GM12873 (cell line): ENCODE measurements around the gene MIER1.

ENCODE experiments used
- CTCF ChIP-seq: IDR thresholded peaks from 2 replicates; pipeline ENCODE4 v1.5.1; 2012; ENCODE audit warnings: low read depth, mild to moderate bottlenecking, moderate library complexity, low read length, control low read depth; ENCODE audit not compliant: insufficient read depth; ENCODE audit errors: missing control alignments

Gene MIER1

GRCh38 chr1:66919063-66919462 is 5.7 kb upstream of the MIER1 start:
- TF ChIP-seq CTCF = no peak

GRCh38 chr1:66919828-66920227 is 5.0 kb upstream of the MIER1 start:
- no peak for TF ChIP-seq CTCF

- TF ChIP-seq CTCF = no peak
These were observed 4.2 kb upstream of the MIER1 start for GRCh38 chr1:66920543-66920942.

DNA sequence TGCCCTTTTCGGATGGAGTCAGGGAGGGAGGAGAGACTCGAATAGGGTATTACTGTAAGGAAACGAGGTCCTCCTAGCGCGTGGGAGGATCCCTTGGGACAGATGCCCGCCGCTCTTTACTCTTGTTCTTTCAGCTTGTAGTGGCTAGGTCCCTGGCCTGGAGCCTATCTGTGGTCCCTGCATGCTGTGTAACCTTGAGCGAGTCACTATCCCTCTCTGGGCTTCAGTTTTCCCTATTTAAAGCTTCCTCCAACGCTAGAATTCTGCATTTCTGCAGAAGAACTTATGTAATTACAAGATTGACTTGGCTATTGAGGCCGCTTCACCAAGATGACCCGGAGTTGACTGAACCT is 744 bp downstream of the MIER1 start:
- no peak for TF ChIP-seq CTCF

DNA sequence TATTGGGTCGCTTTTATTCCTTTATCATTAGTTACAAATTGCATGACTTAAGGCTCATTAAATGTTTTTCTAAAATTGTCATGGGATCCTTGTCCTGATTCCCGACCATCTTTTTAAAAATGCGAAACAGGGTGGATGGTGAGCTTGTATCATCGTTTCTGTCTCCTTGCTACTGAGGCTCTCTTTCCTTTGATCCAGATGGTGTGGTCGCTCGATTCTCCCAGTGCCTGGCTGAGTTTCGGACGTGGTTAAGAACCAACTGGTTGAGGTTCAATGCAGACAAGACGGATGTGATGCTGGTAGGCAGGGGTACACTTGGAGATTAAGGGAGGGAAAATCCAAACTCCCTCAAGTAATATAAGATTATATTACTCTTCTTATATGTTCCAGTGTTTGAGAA is 1.2 kb downstream of the MIER1 start:
- TF ChIP-seq CTCF = no peak

- TF ChIP-seq CTCF = no peak
These were observed 2.7 kb downstream of the MIER1 start for GRCh38 chr1:66927528-66927927.

- TF ChIP-seq CTCF = no peak
These were observed 4.4 kb downstream of the MIER1 start for GRCh38 chr1:66929146-66929688.
